H1 (cell line): ENCODE measurements around the gene ABCD1. TPM values are rescaled to one million over a fixed set of nuclear protein-coding genes. Genes with fewer than 3 reads are reported as not detected.
"Not testable (repeated sequence)": the region's sequence is repeated elsewhere in the genome, so short reads cannot be mapped to it uniquely, and the experiment has no call there.

ENCODE experiments used
- CTCF ChIA-PET: fragments of 300-600 bp; sonication (Branson Sonifier 250); formaldehyde crosslinking; loops from one replicate; lab custom pipeline; 2021; ENCODE audit not compliant: partially characterized antibody; lab: Charles Lee
- POLR2A ChIA-PET: fragments of 300-600 bp; sonication (Branson Sonifier 250); formaldehyde crosslinking; loops from one replicate; lab custom pipeline; 2021; ENCODE audit warnings: inconsistent platforms; ENCODE audit not compliant: partially characterized antibody; lab: Charles Lee
- DNase-seq, 2 experiments: peaks; one replicate each; pipeline versions ENCODE4 v3.0.0 to v3.0.0-alpha.2; 2010 to 2022; ENCODE audit warnings: low spot score in 2 of 2, low read depth in 1 of 2, mixed read lengths in 1 of 2
- FAIRE-seq: peaks from 2 replicates; lab custom pipeline; 2011; peaks lifted over from hg19 to GRCh38; lab: Jason Lieb, UNC
- H2AFZ ChIP-seq: 2 replicates; pipeline ENCODE4 v1.8.1; 2012; ENCODE audit warnings: low read length, inconsistent platforms
- H2AK5ac ChIP-seq: 2 replicates; pipeline ENCODE4 v1.6.1; 2013; ENCODE audit warnings: low read depth, low read length
- H2BK120ac ChIP-seq: replicated peaks from 2 replicates; pipeline ENCODE3; 2013; ENCODE audit warnings: low read depth, low read length, inconsistent platforms
- H2BK12ac ChIP-seq: 2 replicates; pipeline ENCODE4 v1.6.1; 2013; ENCODE audit warnings: low read depth, low read length
- H2BK15ac ChIP-seq: 2 replicates; pipeline ENCODE4 v1.6.1; 2013; ENCODE audit warnings: low read length
- H2BK20ac ChIP-seq: 2 replicates; pipeline ENCODE4 v1.6.1; 2013; ENCODE audit warnings: low read length
- H2BK5ac ChIP-seq: 2 replicates; pipeline ENCODE4 v1.6.1; 2013; ENCODE audit warnings: low read depth, low read length
- H3K14ac ChIP-seq: 2 replicates; pipeline ENCODE4 v1.6.1; 2013; ENCODE audit warnings: inconsistent platforms; ENCODE audit not compliant: insufficient read length
- H3K18ac ChIP-seq: 2 replicates; pipeline ENCODE4 v1.6.1; 2013; ENCODE audit warnings: low read length; ENCODE audit errors: extremely low read depth
- H3K23ac ChIP-seq: 2 replicates; pipeline ENCODE4 v1.6.1; 2013; ENCODE audit warnings: inconsistent platforms; ENCODE audit not compliant: insufficient read length
- H3K23me2 ChIP-seq: 2 replicates; pipeline ENCODE4 v1.6.1; 2013; ENCODE audit warnings: low read depth, low read length
- H3K27ac ChIP-seq: 2 replicates; pipeline ENCODE4 v1.6.1; 2011; ENCODE audit warnings: low read depth, low read length, inconsistent platforms
- H3K27me3 ChIP-seq, 4 experiments: replicated peaks in 1 of 4; 1 replicate in 1 of 4; 2 replicates in 3 of 4; pipeline versions ENCODE4 v1.6.1 to v1.8.1; 2011 to 2013; ENCODE audit warnings: low read length in 3 of 4, mild to moderate bottlenecking in 3 of 4, inconsistent platforms in 2 of 4, mixed read lengths in 2 of 4, moderate library complexity in 1 of 4; ENCODE audit not compliant: control insufficient read depth in 3 of 4, insufficient read depth in 3 of 4; ENCODE audit errors: extremely low read depth in 1 of 4
- H3K36me3 ChIP-seq, 4 experiments: 2 replicates each; pipeline versions ENCODE4 v1.6.1 to v1.8.1; 2011 to 2013; ENCODE audit warnings: mild to moderate bottlenecking in 4 of 4, low read length in 3 of 4, moderate library complexity in 2 of 4, control low read depth in 1 of 4, inconsistent platforms in 1 of 4; ENCODE audit not compliant: insufficient read depth in 4 of 4, control insufficient read depth in 2 of 4
- H3K4ac ChIP-seq: replicated peaks from 2 replicates; pipeline ENCODE3; 2013; ENCODE audit warnings: low read length, low read depth, mixed read lengths, inconsistent platforms; ENCODE audit not compliant: insufficient read length
- H3K4me1 ChIP-seq, 4 experiments: replicated peaks in 1 of 4; 1 replicate in 1 of 4; 2 replicates in 3 of 4; pipeline versions ENCODE4 v1.6.1 to v1.8.1; 2011 to 2013; ENCODE audit warnings: low read length in 3 of 4, inconsistent platforms in 2 of 4, mixed read lengths in 1 of 4; ENCODE audit not compliant: insufficient read depth in 4 of 4, control insufficient read depth in 3 of 4
- H3K4me2 ChIP-seq, 2 experiments: 2 replicates each; pipeline versions ENCODE4 v1.6.1 to v1.8.1; 2011 to 2013; ENCODE audit warnings: low read depth in 2 of 2, low read length in 2 of 2, control low read depth in 1 of 2, inconsistent platforms in 1 of 2, mild to moderate bottlenecking in 1 of 2; ENCODE audit not compliant: insufficient read depth in 1 of 2
- H3K4me3 ChIP-seq, 4 experiments: fragments of 200-600, 300-600 bp in 1 of 4; sonication (generic), shearing (Covaris generic), sonication (Bioruptor Twin) in 1 of 4; 2 replicates each; pipeline versions ENCODE4 v1.5.1 to v1.8.1; 2011 to 2016; ENCODE audit warnings: low read length in 4 of 4, low read depth in 3 of 4, control low read depth in 2 of 4, inconsistent platforms in 2 of 4, mild to moderate bottlenecking in 2 of 4, mixed read lengths in 1 of 4, moderate library complexity in 1 of 4; ENCODE audit not compliant: insufficient read depth in 2 of 4; ENCODE audit errors: extremely low read depth in 1 of 4
- H3K56ac ChIP-seq: replicated peaks from 2 replicates; pipeline ENCODE3; 2013; ENCODE audit warnings: low read depth, mild to moderate bottlenecking, mixed read lengths, low read length, inconsistent platforms; ENCODE audit not compliant: insufficient read length
- H3K79me1 ChIP-seq: 2 replicates; pipeline ENCODE4 v1.6.1; 2013; ENCODE audit warnings: low read depth, low read length, control low read depth
- H3K79me2 ChIP-seq, 2 experiments: 2 replicates each; pipeline versions ENCODE4 v1.6.1 to v1.8.1; 2012 to 2013; ENCODE audit warnings: low read length in 2 of 2, mild to moderate bottlenecking in 2 of 2, inconsistent platforms in 1 of 2; ENCODE audit not compliant: insufficient read depth in 2 of 2, control insufficient read depth in 1 of 2
- H3K9ac ChIP-seq, 4 experiments: replicated peaks in 1 of 4; 1 replicate in 1 of 4; 2 replicates in 3 of 4; pipeline versions ENCODE4 v1.6.1 to v1.8.1; 2011 to 2013; ENCODE audit warnings: low read depth in 3 of 4, low read length in 3 of 4, control low read depth in 2 of 4, mild to moderate bottlenecking in 2 of 4, moderate library complexity in 2 of 4, inconsistent platforms in 1 of 4; ENCODE audit errors: extremely low read depth in 1 of 4
- H3K9me3 ChIP-seq, 2 experiments: 2 replicates each; pipeline versions ENCODE4 v1.6.1 to v1.8.1; 2012 to 2013; ENCODE audit warnings: mild to moderate bottlenecking in 2 of 2, moderate library complexity in 2 of 2, control low read depth in 1 of 2, inconsistent platforms in 1 of 2, low read depth in 1 of 2, low read length in 1 of 2, mixed read lengths in 1 of 2; ENCODE audit not compliant: insufficient read depth in 2 of 2
- H4K20me1 ChIP-seq, 2 experiments: replicated peaks in 1 of 2; 2 replicates each; pipeline versions ENCODE3 to v1.8.1; 2011 to 2013; ENCODE audit warnings: inconsistent platforms in 2 of 2, low read length in 2 of 2, mild to moderate bottlenecking in 1 of 2; ENCODE audit not compliant: insufficient read depth in 2 of 2, control insufficient read depth in 1 of 2
- H4K5ac ChIP-seq: 2 replicates; pipeline ENCODE4 v1.6.1; 2013; ENCODE audit warnings: low read length, low read depth, mixed read lengths, inconsistent platforms; ENCODE audit not compliant: insufficient read length
- H4K8ac ChIP-seq: 2 replicates; pipeline ENCODE4 v1.8.0; 2013; ENCODE audit warnings: mild to moderate bottlenecking, moderate library complexity, low read length, inconsistent platforms; ENCODE audit not compliant: insufficient read depth; ENCODE audit errors: extremely low read depth
- H4K91ac ChIP-seq: replicated peaks from 2 replicates; pipeline ENCODE3; 2013; ENCODE audit warnings: low read length, mixed read lengths, inconsistent platforms; ENCODE audit not compliant: insufficient read length
- WGBS, 2 experiments: shearing (Covaris generic) in 1 of 2; methylation state at CpG; one replicate each; pipeline versions ENCODE4 v1.1.6 to v1.1.7; 2013 to 2015; ENCODE audit warnings: low lambda C conversion rate in 2 of 2, mixed read lengths in 2 of 2, inconsistent platforms in 1 of 2, low coverage in 1 of 2, missing lambda C conversion rate in 1 of 2; ENCODE audit not compliant: insufficient replicate concordance in 2 of 2, insufficient coverage in 1 of 2, insufficient read length in 1 of 2; ENCODE audit errors: extremely low coverage in 1 of 2, missing lambda C conversion rate in 1 of 2; 5-methylcytosine and 5-hydroxymethylcytosine counted together
- polyA plus RNA-seq, 7 experiments: library from polyadenylated mRNA; depleted of rRNA in 3 of 7; stranded (reverse) in 5 of 7; unstranded in 2 of 7; fragments of >200 nt in 5 of 7; fragments of 200-250 nt in 2 of 7; gene quantifications; 1 replicate in 5 of 7; 2 replicates in 1 of 7; 4 replicates in 1 of 7; pipeline versions ENCODE4 v1.2.1 to v1.2.3, GENCODE V29; 2011 to 2013; ENCODE audit warnings: missing spikeins in 2 of 7, mixed read lengths in 2 of 7
- total RNA-seq: library from RNA; stranded (reverse); fragmentation: NEBNext Ultra II Directional; extraction: Animal tissue kit (Norgen Biotek cat#: 25700); gene quantifications from 2 replicates; pipeline ENCODE4 v1.2.1, GENCODE V29; 2021
- TF ChIP-seq, protein P1 (sequence below): IDR thresholded peaks from 2 replicates; pipeline ENCODE4 v1.6.1; 2012; ENCODE audit warnings: low read length, inconsistent platforms

Gene ABCD1
- total and polyA plus RNA-seq, 2 of the 8 experiments (the other 6 are each of a cell fraction or from before 2014, with no cell fraction given): 3.1 to 6.6 TPM

DNA sequence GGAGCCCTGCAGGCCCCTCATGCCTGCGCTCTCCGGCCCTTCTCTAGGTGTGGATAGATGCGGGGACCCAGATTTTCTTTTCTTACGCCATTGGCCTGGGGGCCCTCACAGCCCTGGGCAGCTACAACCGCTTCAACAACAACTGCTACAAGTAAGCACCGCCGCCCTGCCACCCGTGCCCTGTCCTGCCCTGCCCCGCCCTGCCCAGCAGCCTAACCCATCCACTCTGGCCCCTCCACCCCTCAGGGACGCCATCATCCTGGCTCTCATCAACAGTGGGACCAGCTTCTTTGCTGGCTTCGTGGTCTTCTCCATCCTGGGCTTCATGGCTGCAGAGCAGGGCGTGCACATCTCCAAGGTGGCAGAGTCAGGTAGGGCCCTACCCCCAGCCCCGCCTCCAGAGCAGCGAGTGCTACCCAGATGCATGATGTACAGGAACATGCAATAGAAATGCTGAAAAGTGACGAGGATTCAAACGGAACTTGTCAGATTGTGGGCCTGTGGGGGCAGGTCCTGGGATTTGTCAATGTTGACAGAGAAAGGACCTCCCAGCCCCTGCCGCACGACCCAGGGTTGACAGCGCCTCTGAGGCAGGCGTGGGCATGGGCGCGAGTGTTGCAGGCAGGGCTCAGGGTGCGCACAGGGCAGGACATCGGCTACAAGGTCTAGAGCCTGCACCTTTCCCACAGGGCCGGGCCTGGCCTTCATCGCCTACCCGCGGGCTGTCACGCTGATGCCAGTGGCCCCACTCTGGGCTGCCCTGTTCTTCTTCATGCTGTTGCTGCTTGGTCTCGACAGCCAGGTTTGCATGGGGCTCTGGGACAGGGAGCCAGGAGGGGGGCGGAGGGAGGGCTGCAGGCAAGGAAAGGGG, 31.2 kb upstream of the ABCD1 start (continued):
- TF ChIP-seq, protein P1, sequence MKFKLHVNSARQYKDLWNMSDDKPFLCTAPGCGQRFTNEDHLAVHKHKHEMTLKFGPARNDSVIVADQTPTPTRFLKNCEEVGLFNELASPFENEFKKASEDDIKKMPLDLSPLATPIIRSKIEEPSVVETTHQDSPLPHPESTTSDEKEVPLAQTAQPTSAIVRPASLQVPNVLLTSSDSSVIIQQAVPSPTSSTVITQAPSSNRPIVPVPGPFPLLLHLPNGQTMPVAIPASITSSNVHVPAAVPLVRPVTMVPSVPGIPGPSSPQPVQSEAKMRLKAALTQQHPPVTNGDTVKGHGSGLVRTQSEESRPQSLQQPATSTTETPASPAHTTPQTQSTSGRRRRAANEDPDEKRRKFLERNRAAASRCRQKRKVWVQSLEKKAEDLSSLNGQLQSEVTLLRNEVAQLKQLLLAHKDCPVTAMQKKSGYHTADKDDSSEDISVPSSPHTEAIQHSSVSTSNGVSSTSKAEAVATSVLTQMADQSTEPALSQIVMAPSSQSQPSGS: no peak

GRCh38 chrX:153694256-153694655, 30.4 kb upstream of the ABCD1 start:
- H4K91ac ChIP-seq, H3K27ac ChIP-seq, H2BK20ac ChIP-seq, H3K23ac ChIP-seq, H3K23me2 ChIP-seq, H2AFZ ChIP-seq, H3K4me3 ChIP-seq, H2BK12ac ChIP-seq, H4K8ac ChIP-seq, DNase-seq, H3K79me1 ChIP-seq, FAIRE-seq, H3K27me3 ChIP-seq, H3K9me3 ChIP-seq, CTCF ChIA-PET, H3K18ac ChIP-seq, H3K4me2 ChIP-seq, H3K56ac ChIP-seq, H3K4ac ChIP-seq, H2BK120ac ChIP-seq, H4K20me1 ChIP-seq, H4K5ac ChIP-seq, H3K14ac ChIP-seq, H2BK15ac ChIP-seq, H2BK5ac ChIP-seq, H2AK5ac ChIP-seq, H3K9ac ChIP-seq: not testable (repeated sequence)
- no CpG with 5 or more reads among the region's 16 CpGs for WGBS, 2 experiments
- peaks cover 0 to 11% of the 10 kb centered on the region in 2 experiments; a peak in 3 of 4 replicates for H3K79me2 ChIP-seq
- POLR2A ChIA-PET: interaction anchor here (1.3 to 1.9 kb wide), 2 partner anchors 8 to 10 kb away, joined by 4 to 5 read pairs; no protein-coding TSS in a partner anchor
- H3K36me3 ChIP-seq: peaks cover 0 to 44% (median 12%) of the 10 kb centered on the region in 4 experiments; a peak in 5 of 8 replicates
- H3K4me1 ChIP-seq: peaks cover 0 to 12% (median 2%) of the 10 kb centered on the region in 4 experiments; a peak in 4 of 7 replicates
